Measurements from ENCODE around the gene MCEMP1. TPM values are rescaled to one million over a fixed set of nuclear protein-coding genes. Genes with fewer than 3 reads are reported as not detected.

Gene MCEMP1
- total and polyA plus RNA-seq, 2 of the 4 experiments (the other 2 are of a cell fraction) = 0.15 TPM; not detected in 1

DNA sequence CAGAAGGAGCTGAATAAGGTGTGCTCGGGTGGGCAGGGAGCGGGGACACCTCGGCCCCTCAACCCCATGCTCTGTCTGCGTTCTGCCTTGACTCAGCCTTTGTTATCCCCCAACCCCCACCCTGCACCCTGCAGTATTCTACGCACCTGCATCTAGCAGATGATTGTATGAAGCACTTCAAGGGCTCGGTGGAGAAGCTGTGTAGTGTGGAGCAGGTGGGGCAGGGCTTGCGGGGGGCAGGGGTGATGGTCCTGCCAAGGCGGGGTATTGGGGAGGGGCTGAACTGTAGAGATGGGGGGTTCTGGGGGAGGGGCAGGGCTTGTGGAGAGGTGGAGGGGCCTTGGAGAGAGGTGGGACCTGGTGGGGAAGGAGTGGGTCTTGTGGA lies 33.9 kb upstream of the MCEMP1 start:
- H2BK20ac ChIP-seq (ENCODE audit: low read depth, low read length) = no peak overlapping the region
- TF ChIP-seq RCOR1 (IDR thresholded peaks at IDR 0.05; ENCODE audit: insufficient replicate concordance, low read length) (no peak), FOS (IDR thresholded peaks at IDR 0.05; ENCODE audit: low read depth, low read length) (no peak), MXI1 (IDR thresholded peaks at IDR 0.05; ENCODE audit: borderline replicate concordance, low read depth, low read length) (no peak), BHLHE40 (IDR thresholded peaks at IDR 0.05; ENCODE audit: low read depth, low read length) (no peak), USF2 (IDR thresholded peaks at IDR 0.05; ENCODE audit: low read depth, low read length) (no peak), POLR2A (IDR thresholded peaks at IDR 0.05; ENCODE audit: low read depth, low read length) (no peak), SMC3 (IDR thresholded peaks at IDR 0.05; ENCODE audit: low read depth, low read length) (no peak), MAZ (IDR thresholded peaks at IDR 0.05; ENCODE audit: borderline replicate concordance, low read depth, low read length) (no peak), RAD21 (IDR thresholded peaks at IDR 0.05; ENCODE audit: low read length) (no peak), MAFK (IDR thresholded peaks at IDR 0.05; ENCODE audit: low read depth, low read length) (no peak), CEBPB (IDR thresholded peaks at IDR 0.05; ENCODE audit: low read depth, low read length) (no peak), NFE2L2 (IDR thresholded peaks at IDR 0.05; ENCODE audit: low read depth, low read length) (no peak)
- TF ChIP-seq, protein P1, sequence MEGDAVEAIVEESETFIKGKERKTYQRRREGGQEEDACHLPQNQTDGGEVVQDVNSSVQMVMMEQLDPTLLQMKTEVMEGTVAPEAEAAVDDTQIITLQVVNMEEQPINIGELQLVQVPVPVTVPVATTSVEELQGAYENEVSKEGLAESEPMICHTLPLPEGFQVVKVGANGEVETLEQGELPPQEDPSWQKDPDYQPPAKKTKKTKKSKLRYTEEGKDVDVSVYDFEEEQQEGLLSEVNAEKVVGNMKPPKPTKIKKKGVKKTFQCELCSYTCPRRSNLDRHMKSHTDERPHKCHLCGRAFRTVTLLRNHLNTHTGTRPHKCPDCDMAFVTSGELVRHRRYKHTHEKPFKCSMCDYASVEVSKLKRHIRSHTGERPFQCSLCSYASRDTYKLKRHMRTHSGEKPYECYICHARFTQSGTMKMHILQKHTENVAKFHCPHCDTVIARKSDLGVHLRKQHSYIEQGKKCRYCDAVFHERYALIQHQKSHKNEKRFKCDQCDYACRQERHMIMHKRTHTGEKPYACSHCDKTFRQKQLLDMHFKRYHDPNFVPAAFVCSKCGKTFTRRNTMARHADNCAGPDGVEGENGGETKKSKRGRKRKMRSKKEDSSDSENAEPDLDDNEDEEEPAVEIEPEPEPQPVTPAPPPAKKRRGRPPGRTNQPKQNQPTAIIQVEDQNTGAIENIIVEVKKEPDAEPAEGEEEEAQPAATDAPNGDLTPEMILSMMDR (conservative IDR thresholded peaks at IDR 0.05; ENCODE audit: low read depth, low read length) = no peak
- 81% methylated on average over 3 of the region's 8 CpGs; no CpG with 5 or more reads in 1 of the 2 experiments for WGBS, 2 experiments (ENCODE audit: extremely low coverage in 2 of 2, insufficient read length in 1 of 2)
- H3K4me3 ChIP-seq (ENCODE audit: insufficient read depth, low read depth, low read length) = no peak overlapping the region
- no peak overlapping the region for H4K5ac ChIP-seq (ENCODE audit: low read depth, low read length)
- ChIA-PET POLR2A (ENCODE audit: unreplicated experiment) (no interaction called here), CTCF (no interaction called here)
- H2BK15ac ChIP-seq (ENCODE audit: low read depth, low read length) = no peak overlapping the region
- DNase-seq = no peak
- no peak overlapping the region for H2BK120ac ChIP-seq (ENCODE audit: low read depth, low read length)
- no peaks in the 10 kb centered on the region for H3K79me1 ChIP-seq (ENCODE audit: low read depth in 1 of 2, low read length in 2 of 2)
- peaks cover 5% of the 10 kb centered on the region; the same call in 1 of the 2 replicates for H4K20me1 ChIP-seq (ENCODE audit: insufficient read depth, low read length)
- ATAC-seq (ENCODE audit: low read depth) = no peak
- H3K9me1 ChIP-seq (ENCODE audit: insufficient read depth, low read length) = peaks cover 7% of the 10 kb centered on the region; the same call in 1 of the 2 replicates
- no peak overlapping the region for H3K4me2 ChIP-seq (ENCODE audit: low read depth, low read length)
- in situ Hi-C loops (cut with MboI; ENCODE audit: low sequenced_read_pairs) = no loop called here
- no peak overlapping the region for H3K4ac ChIP-seq (ENCODE audit: low read depth, low read length)
- BruUV-seq (replicated peaks) = no TSS peak
- no peak overlapping the region for H3K14ac ChIP-seq (replicated peaks; ENCODE audit: low read depth, low read length)
- H3K9me3 ChIP-seq (ENCODE audit: control insufficient read depth, insufficient read depth, low read length) = no peaks in the 10 kb centered on the region
- intact Hi-C loops (cut with micrococcal nuclease) = no loop called here
- H2AK9ac ChIP-seq (replicated peaks; ENCODE audit: low read depth, low read length, poor library complexity) = no peak overlapping the region
- no peak overlapping the region for H2AFZ ChIP-seq (replicated peaks; ENCODE audit: low read length, poor library complexity)
- peaks cover 3% of the 10 kb centered on the region; the same call in 1 of the 2 replicates for H3K27me3 ChIP-seq (ENCODE audit: control insufficient read depth, insufficient read depth, low read length)
- no peak overlapping the region for H3K23ac ChIP-seq (ENCODE audit: low read depth, low read length)
- H3K18ac ChIP-seq (ENCODE audit: low read depth, low read length) = no peak overlapping the region
- no peak overlapping the region for H4K91ac ChIP-seq (ENCODE audit: insufficient read depth, low read depth, low read length)
- no peak overlapping the region for H4K8ac ChIP-seq (ENCODE audit: low read depth in 2 of 2, low read length in 2 of 2)
- H3K36me3 ChIP-seq (ENCODE audit: control insufficient read depth, insufficient read depth, low read length) = no peaks in the 10 kb centered on the region
- H3K27ac ChIP-seq (ENCODE audit: insufficient read depth, low read length) = no peak overlapping the region
- no peak overlapping the region for H3K56ac ChIP-seq (ENCODE audit: extremely low read depth, insufficient read depth, low read length)
- H2BK5ac ChIP-seq (ENCODE audit: low read depth, low read length, poor library complexity, severe bottlenecking) = no peak overlapping the region
- dilution Hi-C loops (cut with HindIII; ENCODE audit: low sequenced_read_pairs, unreplicated experiment) = no loop called here
- H3K4me1 ChIP-seq (ENCODE audit: control insufficient read depth, insufficient read depth, low read length) = no peaks in the 10 kb centered on the region
- H3K9ac ChIP-seq (ENCODE audit: low read depth, low read length) = no peak overlapping the region
- H2AK5ac ChIP-seq (ENCODE audit: low read depth, low read length) = no peak overlapping the region

Data from IMR-90 (cell line).